Measurements from ENCODE around the gene LYRM4. TPM values are rescaled to one million over a fixed set of nuclear protein-coding genes. Genes with fewer than 3 reads are reported as not detected.

Gene LYRM4
- total RNA-seq, 1 experiment from 2014 or later: 44.3 TPM

GRCh38 chr6:5290097-5290496, 29.3 kb upstream of the LYRM4 start:
- no peak overlapping the region for H2BK5ac ChIP-seq (ENCODE audit: insufficient read length, low read length)
- no peak overlapping the region for H3K4me3 Mint-ChIP-seq
- H2AK5ac ChIP-seq (ENCODE audit: insufficient read length, low read length): no peak overlapping the region
- DNase-seq: no peak
- H3K27ac ChIP-seq (ENCODE audit: insufficient read length, low read depth, low read length): no peak overlapping the region
- H4K20me1 ChIP-seq (ENCODE audit: control insufficient read depth, insufficient read depth, insufficient read length): no peaks in the 10 kb centered on the region
- no peak overlapping the region for H3K56ac ChIP-seq (ENCODE audit: insufficient read length, low read depth, low read length)
- no peak overlapping the region for H4K8ac ChIP-seq (replicated peaks; ENCODE audit: insufficient read length, low read depth, low read length)
- no CpG with 5 or more reads among the region's 1 CpG for WGBS (ENCODE audit: extremely low coverage, insufficient read length, low lambda C conversion rate)
- peaks cover 2% of the 10 kb centered on the region; the same call in 1 of the 2 replicates for H3K79me2 ChIP-seq (ENCODE audit: insufficient read depth, low read length)
- H3K4me1 Mint-ChIP-seq: peaks cover 11 to 15% of the 10 kb centered on the region in 2 experiments
- no peak overlapping the region for H3K27ac Mint-ChIP-seq
- H3K9me3 ChIP-seq (ENCODE audit: control insufficient read depth, low read depth, low read length): no peaks in the 10 kb centered on the region
- no peak overlapping the region for H2BK12ac ChIP-seq (ENCODE audit: insufficient read length, low read depth, low read length)
- TF ChIP-seq, protein P1, sequence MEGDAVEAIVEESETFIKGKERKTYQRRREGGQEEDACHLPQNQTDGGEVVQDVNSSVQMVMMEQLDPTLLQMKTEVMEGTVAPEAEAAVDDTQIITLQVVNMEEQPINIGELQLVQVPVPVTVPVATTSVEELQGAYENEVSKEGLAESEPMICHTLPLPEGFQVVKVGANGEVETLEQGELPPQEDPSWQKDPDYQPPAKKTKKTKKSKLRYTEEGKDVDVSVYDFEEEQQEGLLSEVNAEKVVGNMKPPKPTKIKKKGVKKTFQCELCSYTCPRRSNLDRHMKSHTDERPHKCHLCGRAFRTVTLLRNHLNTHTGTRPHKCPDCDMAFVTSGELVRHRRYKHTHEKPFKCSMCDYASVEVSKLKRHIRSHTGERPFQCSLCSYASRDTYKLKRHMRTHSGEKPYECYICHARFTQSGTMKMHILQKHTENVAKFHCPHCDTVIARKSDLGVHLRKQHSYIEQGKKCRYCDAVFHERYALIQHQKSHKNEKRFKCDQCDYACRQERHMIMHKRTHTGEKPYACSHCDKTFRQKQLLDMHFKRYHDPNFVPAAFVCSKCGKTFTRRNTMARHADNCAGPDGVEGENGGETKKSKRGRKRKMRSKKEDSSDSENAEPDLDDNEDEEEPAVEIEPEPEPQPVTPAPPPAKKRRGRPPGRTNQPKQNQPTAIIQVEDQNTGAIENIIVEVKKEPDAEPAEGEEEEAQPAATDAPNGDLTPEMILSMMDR (conservative IDR thresholded peaks at IDR 0.05): no peak
- H3K36me3 Mint-ChIP-seq (ENCODE audit: insufficient read depth in 1 of 3, low read depth in 3 of 3): no peaks in the 10 kb centered on the region
- no peak overlapping the region for H3K18ac ChIP-seq (ENCODE audit: insufficient read length, low read depth, low read length)
- H3K23ac ChIP-seq (ENCODE audit: insufficient read length, low read depth, low read length): no peak overlapping the region
- H3K4ac ChIP-seq (ENCODE audit: low read depth, low read length): no peak overlapping the region
- no peak overlapping the region for H2AFZ ChIP-seq (ENCODE audit: low read length)
- H3K27me3 Mint-ChIP-seq (ENCODE audit: low read depth): no peaks in the 10 kb centered on the region
- H3K23me2 ChIP-seq (ENCODE audit: insufficient read length, low read depth, low read length, poor library complexity, severe bottlenecking): no peaks in the 10 kb centered on the region
- H3K27me3 ChIP-seq (ENCODE audit: insufficient read depth, low read length): no peaks in the 10 kb centered on the region
- no peak overlapping the region for H2BK20ac ChIP-seq (ENCODE audit: low read depth, low read length, poor library complexity, severe bottlenecking)
- no peaks in the 10 kb centered on the region for H3K9me3 Mint-ChIP-seq
- H4K91ac ChIP-seq (ENCODE audit: insufficient read length, low read depth, low read length): no peak overlapping the region
- no peak overlapping the region for H3T11ph ChIP-seq (ENCODE audit: low read length)
- peaks cover 2% of the 10 kb centered on the region for H3K79me1 ChIP-seq (ENCODE audit: insufficient read depth, low read depth, low read length, poor library complexity, severe bottlenecking)
- peaks cover 5% of the 10 kb centered on the region; the same call in 1 of the 2 replicates for H3K4me1 ChIP-seq (ENCODE audit: insufficient read depth, low read length)
- no peak overlapping the region for H3K9ac ChIP-seq (ENCODE audit: extremely low read depth, insufficient read length, low read length)
- no peak overlapping the region for H3K4me2 ChIP-seq (ENCODE audit: insufficient read depth, insufficient read length, low read length)
- H3K14ac ChIP-seq (ENCODE audit: insufficient read depth, low read length): no peak overlapping the region
- H2BK120ac ChIP-seq (ENCODE audit: low read depth, low read length, poor library complexity, severe bottlenecking): no peak overlapping the region
- H2BK15ac ChIP-seq (ENCODE audit: low read depth, low read length): no peak overlapping the region
- H4K5ac ChIP-seq (ENCODE audit: insufficient read length, low read depth, low read length): no peak overlapping the region

Measured in H9 (cell line).